ENCODE results near the gene ARHGAP28.

Gene ARHGAP28

DNA sequence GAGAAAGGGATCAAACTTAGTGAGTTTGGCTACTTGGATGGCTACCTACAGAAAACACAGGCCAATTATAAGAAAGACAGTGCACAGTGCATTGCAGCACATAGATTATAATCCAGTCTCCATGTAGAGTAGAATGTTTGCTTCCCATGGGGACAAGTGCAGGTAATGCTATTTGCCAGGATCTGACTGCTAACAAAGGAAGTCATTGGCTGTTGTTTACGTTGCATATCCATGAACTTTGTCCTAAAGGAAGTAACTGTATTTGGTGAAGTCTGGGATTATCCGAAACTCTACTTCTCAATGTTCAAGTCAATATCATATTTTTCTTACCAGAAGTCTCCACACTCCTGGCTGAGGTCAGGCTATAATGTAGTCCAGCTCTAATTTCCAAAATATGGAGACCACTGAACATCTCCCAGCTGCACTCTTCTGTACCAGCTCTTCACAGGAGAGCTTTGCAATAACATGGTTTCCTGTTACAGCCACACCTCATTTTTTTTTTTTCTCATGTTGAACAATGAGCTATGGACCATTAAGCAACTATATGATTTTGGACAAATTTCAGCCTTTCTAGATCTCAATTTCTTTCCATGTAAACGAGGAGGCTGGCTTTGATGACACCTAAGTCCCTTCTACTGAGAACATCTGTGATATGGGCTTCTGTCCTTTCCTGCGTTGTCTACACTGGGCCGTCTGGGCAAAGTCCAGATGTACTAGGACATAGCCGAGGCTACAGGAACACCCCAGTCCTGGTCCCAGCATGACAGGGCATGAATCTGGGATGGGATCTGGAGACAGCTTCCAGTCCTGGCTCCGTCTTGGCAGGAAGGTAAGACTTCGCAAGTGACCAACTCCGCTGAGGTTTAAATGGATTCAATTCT, 233.3 kb downstream of the ARHGAP28 start:
- no peak for DNase-seq (ENCODE audit: low spot score)

- DNase-seq (ENCODE audit: low spot score): no peak
Measured at GRCh38 chr18:6963452-6964097, 234.1 kb downstream of the ARHGAP28 start.

Data from AG08395 (cell line).